Activated CD4-positive, alpha-beta memory T cell treated with anti-CD3 and anti-CD28 coated beads for 36 hours (primary cell): Measurements from ENCODE around the gene BRICD5. TPM values are rescaled to one million over a fixed set of nuclear protein-coding genes. Genes with fewer than 3 reads are reported as not detected.

Source experiments
- CTCF ChIA-PET: fragments of 350-600 bp; sonication (Branson Sonifier 250); formaldehyde crosslinking; loops from one replicate; lab custom pipeline; 2021; ENCODE audit warnings: antibody characterized with exemption, inconsistent platforms; lab: Charles Lee
- POLR2A ChIA-PET: fragments of 350-600 bp; sonication (Branson Sonifier 250); formaldehyde crosslinking; loops from one replicate; lab custom pipeline; 2021; ENCODE audit warnings: antibody characterized with exemption; lab: Charles Lee
- DNase-seq: peaks from one replicate; pipeline ENCODE4 v3.0.0-alpha.2; 2020
- H3K27ac Mint-ChIP-seq: one replicate; pipeline ENCODE4 v1.8.0; 2021; ENCODE audit warnings: mixed read lengths
- H3K27me3 Mint-ChIP-seq: one replicate; pipeline ENCODE4 v1.8.0; 2021; ENCODE audit warnings: mixed read lengths
- H3K36me3 Mint-ChIP-seq: one replicate; pipeline ENCODE4 v1.8.0; 2021; ENCODE audit warnings: mixed read lengths
- H3K4me1 Mint-ChIP-seq: one replicate; pipeline ENCODE4 v1.8.0; 2021; ENCODE audit warnings: low read depth, mixed read lengths
- H3K4me3 Mint-ChIP-seq: one replicate; pipeline ENCODE4 v1.8.0; 2021; ENCODE audit warnings: mild to moderate bottlenecking, mixed read lengths
- H3K9me3 Mint-ChIP-seq: one replicate; pipeline ENCODE4 v1.8.0; 2021; ENCODE audit warnings: mixed read lengths
- intact Hi-C: fragments of 100-400 bp; cut with micrococcal nuclease; formaldehyde crosslinking; loops from one replicate; pipeline ENCODE4 v1.15.1; 2023
- total RNA-seq, 2 experiments: library from RNA; stranded (reverse); gene quantifications; one replicate each; pipeline ENCODE4 v1.2.3, GENCODE V29; 2021

Gene BRICD5
- total RNA-seq, 2 experiments from 2014 or later, result 5.7 to 8.5 TPM

GRCh38 chr16:2228161-2228824, 17.6 kb upstream of the BRICD5 start:
- H3K9me3 Mint-ChIP-seq, result no peaks in the 10 kb centered on the region
- no peak overlapping the region for H3K27ac Mint-ChIP-seq

GRCh38 chr16:2226918-2227317, 16.3 kb upstream of the BRICD5 start:
- ChIA-PET POLR2A (interaction anchor here (1.1 to 1.7 kb wide), 2 partner anchors 12 to 24 kb away, joined by 3 read pairs; partner anchors contain the start of gene PGP), CTCF (no interaction called here)
- DNase-seq, result no peak
- Mint-ChIP-seq H3K27ac (no peak overlapping the region), H3K4me3 (no peak overlapping the region), H3K4me1 (peaks cover 16% of the 10 kb centered on the region), H3K27me3 (no peaks in the 10 kb centered on the region), H3K36me3 (peaks cover 10% of the 10 kb centered on the region), H3K9me3 (no peaks in the 10 kb centered on the region)
- intact Hi-C loops, result no loop called here

More at GRCh38 chr16:2228161-2228824, 17.6 kb upstream of the BRICD5 start:
- CTCF ChIA-PET, result no interaction called here
- Mint-ChIP-seq H3K4me3 (no peak overlapping the region), H3K4me1 (peaks cover 16% of the 10 kb centered on the region), H3K27me3 (no peaks in the 10 kb centered on the region), H3K36me3 (peaks cover 12% of the 10 kb centered on the region)
- intact Hi-C loops, result no loop called here
- DNase-seq, result no peak
- POLR2A ChIA-PET, result no interaction called here

GRCh38 chr16:2226245-2226793, 15.7 kb upstream of the BRICD5 start:
- no peak for DNase-seq
- H3K4me3 Mint-ChIP-seq, result no peak overlapping the region
- H3K9me3 Mint-ChIP-seq, result no peaks in the 10 kb centered on the region
- H3K27ac Mint-ChIP-seq, result no peak overlapping the region
- no peaks in the 10 kb centered on the region for H3K27me3 Mint-ChIP-seq
- peaks cover 9% of the 10 kb centered on the region for H3K36me3 Mint-ChIP-seq
- POLR2A ChIA-PET, result interaction anchor here (1.1 to 1.7 kb wide), 2 partner anchors 12 to 24 kb away, joined by 3 read pairs; partner anchors contain the start of gene PGP
- peaks cover 16% of the 10 kb centered on the region for H3K4me1 Mint-ChIP-seq
- intact Hi-C loops, result no loop called here
- CTCF ChIA-PET, result no interaction called here

- ChIA-PET POLR2A (interaction anchor here (1.0 to 3.1 kb wide), 3 partner anchors 9 to 69 kb away, joined by 3 to 11 read pairs (median 4); partner anchors contain the start of genes PGP and TRAF7), CTCF (interaction anchor here (1.8 kb wide), 1 partner anchor 29 kb away, joined by 8 read pairs; no protein-coding TSS in a partner anchor)
- no peaks in the 10 kb centered on the region for H3K36me3 Mint-ChIP-seq
- peaks cover 16% of the 10 kb centered on the region for H3K4me1 Mint-ChIP-seq
- H3K9me3 Mint-ChIP-seq, result no peaks in the 10 kb centered on the region
- H3K27me3 Mint-ChIP-seq, result no peaks in the 10 kb centered on the region
- peak; percentile 48 for DNase-seq
- peak overlapping the region; percentile 81 for H3K4me3 Mint-ChIP-seq
- intact Hi-C loops, result loop anchor here (1.0 to 2.0 kb wide), 5 partner anchors 9 to 69 kb away; partner anchors contain the start of genes ECI1, MLST8, RNPS1 and TRAF7
- peak overlapping the region; percentile 45 for H3K27ac Mint-ChIP-seq
Measured at GRCh38 chr16:2223942-2224486, 13.4 kb upstream of the BRICD5 start.

GRCh38 chr16:2223221-2223941, 12.7 kb upstream of the BRICD5 start, which contains the start of gene E4F1:
TSS of gene E4F1 (plus strand) at chr16:2223591. CDS start at chr16:2223614, 23 bp downstream.
- intact Hi-C loops, result loop anchor here (1.0 to 2.0 kb wide), 5 partner anchors 8 to 68 kb away; partner anchors contain the start of genes ECI1, MLST8, RNPS1 and TRAF7
- peak; percentile 100 for DNase-seq
- ChIA-PET CTCF (interaction anchor here (0.9 to 1.8 kb wide), 4 partner anchors 9 to 278 kb away, joined by 3 to 8 read pairs (median 4); partner anchors contain the start of gene PGP), POLR2A (interaction anchor here (0.7 to 3.1 kb wide), 5 partner anchors 9 to 68 kb away, joined by 3 to 11 read pairs (median 3); partner anchors contain the start of genes ECI1, PGP and TRAF7)
- no peaks in the 10 kb centered on the region for H3K27me3 Mint-ChIP-seq
- peak within 1 kb of the TSS; percentile 81 for H3K4me3 Mint-ChIP-seq
- H3K36me3 Mint-ChIP-seq, result no peaks in the 10 kb centered on the region
- peak within 1 kb of the TSS; percentile 45 for H3K27ac Mint-ChIP-seq
- H3K4me1 Mint-ChIP-seq, result peaks cover 16% of the 10 kb centered on the region
- no peaks in the 10 kb centered on the region for H3K9me3 Mint-ChIP-seq

- H3K4me3 Mint-ChIP-seq, result peak overlapping the region; percentile 86
- peak overlapping the region; percentile 38 for H3K27ac Mint-ChIP-seq
- CTCF ChIA-PET, result interaction anchor here (2.6 kb wide), 1 partner anchor 22 kb away, joined by 11 read pairs; no protein-coding TSS in a partner anchor
- no peaks in the 10 kb centered on the region for H3K27me3 Mint-ChIP-seq
- H3K4me1 Mint-ChIP-seq, result peaks cover 20% of the 10 kb centered on the region
- intact Hi-C loops, result no loop called here
- POLR2A ChIA-PET, result interaction anchor here (0.7 kb wide), 1 partner anchor 444 kb away, joined by 5 read pairs; no protein-coding TSS in a partner anchor
- DNase-seq, result no peak
- H3K36me3 Mint-ChIP-seq, result peaks cover 14% of the 10 kb centered on the region
- H3K9me3 Mint-ChIP-seq, result no peaks in the 10 kb centered on the region
Measured at GRCh38 chr16:2216330-2216729, 5.7 kb upstream of the BRICD5 start.

- H3K9me3 Mint-ChIP-seq, result no peaks in the 10 kb centered on the region
- peaks cover 20% of the 10 kb centered on the region for H3K4me1 Mint-ChIP-seq
- ChIA-PET POLR2A (interaction anchor here (1.0 to 2.3 kb wide), 9 partner anchors 9 to 323 kb away, joined by 3 to 18 read pairs (median 5); partner anchors contain the start of genes E4F1, MLST8, PDPK1 and TRAF7), CTCF (interaction anchor here (0.6 to 2.6 kb wide), 6 partner anchors 8 to 192 kb away, joined by 3 to 11 read pairs (median 4); partner anchors contain the start of genes E4F1 and ECI1)
- DNase-seq, result no peak
- H3K4me3 Mint-ChIP-seq, result peak within 1 kb of the TSS; percentile 86
- intact Hi-C loops, result loop anchor here (2.0 kb wide), 2 partner anchors 54 to 60 kb away; partner anchors contain the start of genes RNPS1 and TRAF7
- peaks cover 16% of the 10 kb centered on the region for H3K36me3 Mint-ChIP-seq
- H3K27me3 Mint-ChIP-seq, result no peaks in the 10 kb centered on the region
- peak within 1 kb of the TSS; percentile 92 for H3K27ac Mint-ChIP-seq
Measured at GRCh38 chr16:2214719-2214968, 4.0 kb upstream of the BRICD5 start, which contains the start of gene PGP. TSS of gene PGP (minus strand) at chr16:2214840. CDS start at chr16:2214777, 63 bp downstream.

GRCh38 chr16:2213817-2214718, 3.4 kb upstream of the BRICD5 start:
- Mint-ChIP-seq H3K27ac (no peak overlapping the region), H3K9me3 (no peaks in the 10 kb centered on the region), H3K4me1 (peaks cover 20% of the 10 kb centered on the region), H3K36me3 (peaks cover 16% of the 10 kb centered on the region), H3K27me3 (no peaks in the 10 kb centered on the region), H3K4me3 (peak overlapping the region; percentile 76)
- CTCF ChIA-PET, result interaction anchor here (0.6 to 2.6 kb wide), 5 partner anchors 8 to 37 kb away, joined by 3 to 11 read pairs (median 4); partner anchors contain the start of genes E4F1 and ECI1
- intact Hi-C loops, result loop anchor here (2.0 kb wide), 2 partner anchors 55 to 59 kb away; partner anchors contain the start of genes RNPS1 and TRAF7
- peak; percentile 27 for DNase-seq
- POLR2A ChIA-PET, result interaction anchor here (1.0 to 2.3 kb wide), 9 partner anchors 8 to 324 kb away, joined by 3 to 18 read pairs (median 5); partner anchors contain the start of genes E4F1, MLST8, PDPK1 and TRAF7

- intact Hi-C loops, result no loop called here
- peak overlapping the region; percentile 76 for H3K4me3 Mint-ChIP-seq
- H3K9me3 Mint-ChIP-seq, result no peaks in the 10 kb centered on the region
- peaks cover 22% of the 10 kb centered on the region for H3K4me1 Mint-ChIP-seq
- DNase-seq, result no peak
- ChIA-PET CTCF (no interaction called here), POLR2A (interaction anchor here (0.9 kb wide), 1 partner anchor 24 kb away, joined by 3 read pairs; the partner anchor contains the start of gene DNASE1L2)
- peaks cover 23% of the 10 kb centered on the region for H3K36me3 Mint-ChIP-seq
- H3K27ac Mint-ChIP-seq, result no peak overlapping the region
- no peaks in the 10 kb centered on the region for H3K27me3 Mint-ChIP-seq
Measured at GRCh38 chr16:2212362-2213324, 2.0 kb upstream of the BRICD5 start.
